ENCODE measurements around the gene NFE2L2. TPM values are rescaled to one million over a fixed set of nuclear protein-coding genes. Genes with fewer than 3 reads are reported as not detected.

NFE2L2 gene
- total and polyA plus RNA-seq, 2 experiments from 2014 or later: 35.0 to 39.1 TPM

- Histone ChIP-seq H3K27ac (ENCODE audit: low read depth) (no peak overlapping the region), H3K4me3 (no peak overlapping the region), H3K4me2 (no peak overlapping the region), H3K4me1 (ENCODE audit: insufficient read depth) (0 out of 2 replicates have a peak, but pooled peaks cover 7% of the 10 kb centered on the region), H3F3A (replicated peaks; ENCODE audit: low read depth) (no peaks in the 10 kb centered on the region), H3K36me3 (ENCODE audit: insufficient read depth) (no peaks in the 10 kb centered on the region), H3K9me2 (ENCODE audit: insufficient read depth) (no peaks in the 10 kb centered on the region), H2AFZ (no peak overlapping the region), H4K20me1 (replicated peaks; ENCODE audit: insufficient read depth) (no peaks in the 10 kb centered on the region), H3K79me2 (replicated peaks; ENCODE audit: insufficient read depth) (no peaks in the 10 kb centered on the region), H3K27me3 (ENCODE audit: insufficient read depth) (no peaks in the 10 kb centered on the region)
- H3K9me3 Mint-ChIP-seq: no peaks in the 10 kb centered on the region
- no peak overlapping the region for H3K27ac Mint-ChIP-seq
- no peak overlapping the region for H3K4me3 Mint-ChIP-seq
- 0 out of 3 replicates have a peak, but pooled peaks cover 2% of the 10 kb centered on the region for H3K36me3 Mint-ChIP-seq (ENCODE audit: low read depth)
- no peaks in the 10 kb centered on the region for H3K27me3 Mint-ChIP-seq (ENCODE audit: insufficient read depth, low read depth, poor library complexity)
- DNase-seq (ENCODE audit: low spot score) (no peak), ATAC-seq (no peak)
- peaks cover 5% of the 10 kb centered on the region for H3K4me1 Mint-ChIP-seq
- TF ChIP-seq REST (IDR thresholded peaks at IDR 0.05; ENCODE audit: unreplicated experiment) (no peak), ETS1 (IDR thresholded peaks at IDR 0.05) (no peak), EZH2phosphoT487 (IDR thresholded peaks at IDR 0.05; ENCODE audit: unreplicated experiment) (no peak), CTCF (conservative IDR thresholded peaks at IDR 0.05; ENCODE audit: low read depth in 2 of 2) (no peak), CREB1 (CRISPR knock-in tag; IDR thresholded peaks at IDR 0.05; ENCODE audit: low read depth) (no peak), ZNF462 (CRISPR knock-in tag; IDR thresholded peaks at IDR 0.05) (no peak), POLR2AphosphoS5 (IDR thresholded peaks at IDR 0.05; ENCODE audit: low read depth) (no peak), NANOG (IDR thresholded peaks at IDR 0.05; ENCODE audit: borderline replicate concordance) (no peak), ZNF331 (CRISPR knock-in tag; IDR thresholded peaks at IDR 0.05; ENCODE audit: low read depth) (no peak), STAT1 (IDR thresholded peaks at IDR 0.05; ENCODE audit: unreplicated experiment) (no peak), ZNF114 (CRISPR knock-in tag; IDR thresholded peaks at IDR 0.05) (no peak), JUNB (IDR thresholded peaks at IDR 0.05; ENCODE audit: unreplicated experiment) (no peak), EZH2 (IDR thresholded peaks at IDR 0.05; ENCODE audit: low read depth, unreplicated experiment) (no peak)
These were observed 73.6 kb downstream of the NFE2L2 start for GRCh38 chr2:177190941-177191340.

All from GM23338 (cell line).